Measurements from ENCODE around the gene ANKRD12. TPM values are rescaled to one million over a fixed set of nuclear protein-coding genes. Genes with fewer than 3 reads are reported as not detected.

Gene ANKRD12
- total and polyA plus RNA-seq, 7 donors = 5.7 to 49.0 (median 36.7) TPM

- Histone ChIP-seq H3K4me1 (peaks cover 45% of the 10 kb centered on the region), H3K27ac (no peak overlapping the region), H3K36me3 (ENCODE audit: insufficient read depth in 1 of 2, low read depth in 1 of 2) (no peaks in the 10 kb centered on the region), H3K4me3 (no peak overlapping the region), H3K9me3 (no peaks in the 10 kb centered on the region), H3K27me3 (ENCODE audit: insufficient read depth in 3 of 3, low read length in 2 of 3) (no peaks in the 10 kb centered on the region)
- ATAC-seq = no peak
- intact Hi-C loops (cut with DNase I) = no loop called here
- WGBS, 3 donors = 91 to 98% (median 91%) methylated on average over 1 of the region's 1 CpG
- TF ChIP-seq CTCF (IDR thresholded peaks at IDR 0.05) = no peak
- no peak for DNase-seq
These were observed 38.5 kb downstream of the ANKRD12 start for GRCh38 chr18:9175115-9175514.

DNA sequence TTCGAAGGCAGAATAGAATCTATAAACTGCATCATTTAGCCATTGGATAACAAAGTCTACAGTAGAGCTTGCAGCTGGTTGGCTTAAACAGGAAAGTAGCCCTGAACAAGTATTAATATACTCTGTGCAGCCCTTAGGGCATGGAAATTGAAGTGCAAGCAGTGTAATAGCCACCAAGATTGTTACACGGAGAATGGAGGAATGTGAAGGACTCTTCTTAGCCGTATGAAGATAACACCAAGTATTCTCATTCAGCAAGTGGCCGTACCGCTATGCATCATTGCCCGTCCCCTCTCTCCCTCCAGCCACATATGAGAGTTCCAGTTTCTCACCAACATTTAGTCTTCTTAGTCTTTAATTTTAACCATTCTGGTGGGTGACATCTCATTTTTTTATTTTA is 40.5 kb downstream of the ANKRD12 start:
- no peaks in the 10 kb centered on the region for H3K9me3 ChIP-seq
- peaks cover 42% of the 10 kb centered on the region for H3K4me1 ChIP-seq
- TF ChIP-seq CTCF (IDR thresholded peaks at IDR 0.05) = no peak
- DNase-seq (no peak), ATAC-seq (peak; percentile 24 to 58 (median 46))
- WGBS, 3 donors = 63 to 84% (median 78%) methylated on average over 6 of the region's 6 CpGs
- peak overlapping the region; percentile 1 for H3K4me3 ChIP-seq
- intact Hi-C loops (cut with DNase I) = no loop called here
- H3K36me3 ChIP-seq (ENCODE audit: insufficient read depth in 1 of 2, low read depth in 1 of 2) = no peaks in the 10 kb centered on the region
- H3K27ac ChIP-seq = peak overlapping the region; percentile 2
- H3K27me3 ChIP-seq (ENCODE audit: insufficient read depth in 3 of 3, low read length in 2 of 3) = no peaks in the 10 kb centered on the region

GRCh38 chr18:9177466-9177865 is 40.9 kb downstream of the ANKRD12 start:
- Histone ChIP-seq H3K36me3 (ENCODE audit: insufficient read depth in 1 of 2, low read depth in 1 of 2) (peaks cover 0 to 1% of the 10 kb centered on the region in 2 donors), H3K27ac (peak overlapping the region; percentile 2), H3K27me3 (ENCODE audit: insufficient read depth in 3 of 3, low read length in 2 of 3) (no peaks in the 10 kb centered on the region), H3K4me1 (peaks cover 38% of the 10 kb centered on the region), H3K9me3 (no peaks in the 10 kb centered on the region), H3K4me3 (no peak overlapping the region)
- DNase-seq (no peak), ATAC-seq (peak; percentile 20 to 73 (median 52))
- intact Hi-C loops (cut with DNase I) = no loop called here
- TF ChIP-seq CTCF (IDR thresholded peaks at IDR 0.05) = no peak
- 44 to 57% (median 45%) methylated on average over 4 of the region's 4 CpGs for WGBS, 3 donors

GRCh38 chr18:9178557-9178956 is 42.0 kb downstream of the ANKRD12 start:
- TF ChIP-seq CTCF (IDR thresholded peaks at IDR 0.05) = no peak
- Histone ChIP-seq H3K27me3 (ENCODE audit: insufficient read depth in 3 of 3, low read length in 2 of 3) (no peaks in the 10 kb centered on the region), H3K27ac (no peak overlapping the region), H3K9me3 (no peaks in the 10 kb centered on the region), H3K4me3 (no peak overlapping the region), H3K4me1 (peaks cover 30% of the 10 kb centered on the region), H3K36me3 (ENCODE audit: insufficient read depth in 1 of 2, low read depth in 1 of 2) (peaks cover 0 to 9% of the 10 kb centered on the region in 2 donors)
- DNase-seq (no peak), ATAC-seq (no peak)
- 92 to 100% (median 98%) methylated on average over 1 of the region's 1 CpG for WGBS, 3 donors
- intact Hi-C loops (cut with DNase I) = no loop called here

DNA sequence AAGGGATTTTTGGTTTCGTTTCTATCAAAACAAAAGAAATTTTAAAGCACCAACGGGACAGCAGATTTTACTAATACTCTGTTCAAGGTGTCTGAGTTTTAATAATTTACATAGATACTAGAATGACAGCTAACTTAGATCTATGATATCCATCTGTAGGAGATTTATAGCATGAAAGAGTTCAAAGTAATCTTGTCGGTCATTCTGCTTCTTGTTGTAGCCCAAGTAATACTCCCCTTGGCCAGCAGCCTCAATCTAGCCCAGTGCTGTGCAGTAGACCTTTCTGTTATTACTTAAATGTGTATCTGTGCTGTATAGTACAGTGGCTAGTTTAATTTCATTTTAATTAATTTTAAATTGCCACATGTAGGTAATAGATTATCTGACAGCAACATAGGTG is 44.7 kb downstream of the ANKRD12 start:
- no peaks in the 10 kb centered on the region for H3K9me3 ChIP-seq
- no peak for DNase-seq
- H3K27me3 ChIP-seq (ENCODE audit: insufficient read depth in 3 of 3, low read length in 2 of 3) = no peaks in the 10 kb centered on the region
- intact Hi-C loops (cut with DNase I) = no loop called here
- TF ChIP-seq CTCF (IDR thresholded peaks at IDR 0.05) = no peak
- 81 to 85% (median 83%) methylated on average over 3 of the region's 3 CpGs for whole genome bisulfite sequencing, 3 donors
- ATAC-seq = no peak
- H3K36me3 ChIP-seq (ENCODE audit: insufficient read depth in 1 of 2, low read depth in 1 of 2) = peaks cover 0 to 21% of the 10 kb centered on the region in 2 donors
- H3K4me3 ChIP-seq = no peak overlapping the region
- H3K27ac ChIP-seq = no peak overlapping the region
- H3K4me1 ChIP-seq = peaks cover 19% of the 10 kb centered on the region

Measured in psoas muscle (tissue), 8 donors.